Measurements from ENCODE around the gene SLC37A1.

SLC37A1 gene

DNA sequence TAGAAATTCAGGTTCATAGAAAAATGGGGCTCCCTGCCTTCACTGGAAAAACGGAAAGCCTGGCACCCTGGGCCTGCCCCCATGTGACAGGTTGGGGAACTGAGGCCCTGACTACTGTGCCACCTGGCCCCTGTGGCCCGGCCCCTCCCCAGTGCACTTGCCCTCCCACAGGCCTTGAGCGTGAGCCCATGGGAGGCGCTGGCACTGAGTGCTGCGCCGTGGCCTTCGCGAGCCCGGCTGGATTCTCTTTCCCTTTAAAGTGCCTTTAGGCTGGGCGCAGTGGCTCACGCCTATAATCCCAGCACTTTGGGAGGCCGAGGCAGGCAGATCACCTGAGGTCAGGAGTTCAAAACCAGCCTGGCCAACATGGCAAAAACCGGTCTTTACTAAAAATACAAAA is 45.7 kb downstream of the SLC37A1 start:
- no peak for DNase-seq (ENCODE audit: low read depth, low spot score)
- in situ Hi-C loops (cut with HindIII; ENCODE audit: low sequenced_read_pairs) = no loop called here
- H3K4me3 ChIP-seq (ENCODE audit: low read depth, low read length) = no peak overlapping the region
- TF ChIP-seq, protein P1, sequence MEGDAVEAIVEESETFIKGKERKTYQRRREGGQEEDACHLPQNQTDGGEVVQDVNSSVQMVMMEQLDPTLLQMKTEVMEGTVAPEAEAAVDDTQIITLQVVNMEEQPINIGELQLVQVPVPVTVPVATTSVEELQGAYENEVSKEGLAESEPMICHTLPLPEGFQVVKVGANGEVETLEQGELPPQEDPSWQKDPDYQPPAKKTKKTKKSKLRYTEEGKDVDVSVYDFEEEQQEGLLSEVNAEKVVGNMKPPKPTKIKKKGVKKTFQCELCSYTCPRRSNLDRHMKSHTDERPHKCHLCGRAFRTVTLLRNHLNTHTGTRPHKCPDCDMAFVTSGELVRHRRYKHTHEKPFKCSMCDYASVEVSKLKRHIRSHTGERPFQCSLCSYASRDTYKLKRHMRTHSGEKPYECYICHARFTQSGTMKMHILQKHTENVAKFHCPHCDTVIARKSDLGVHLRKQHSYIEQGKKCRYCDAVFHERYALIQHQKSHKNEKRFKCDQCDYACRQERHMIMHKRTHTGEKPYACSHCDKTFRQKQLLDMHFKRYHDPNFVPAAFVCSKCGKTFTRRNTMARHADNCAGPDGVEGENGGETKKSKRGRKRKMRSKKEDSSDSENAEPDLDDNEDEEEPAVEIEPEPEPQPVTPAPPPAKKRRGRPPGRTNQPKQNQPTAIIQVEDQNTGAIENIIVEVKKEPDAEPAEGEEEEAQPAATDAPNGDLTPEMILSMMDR (IDR thresholded peaks at IDR 0.05; ENCODE audit: low read depth, low read length) = no peak

DNA sequence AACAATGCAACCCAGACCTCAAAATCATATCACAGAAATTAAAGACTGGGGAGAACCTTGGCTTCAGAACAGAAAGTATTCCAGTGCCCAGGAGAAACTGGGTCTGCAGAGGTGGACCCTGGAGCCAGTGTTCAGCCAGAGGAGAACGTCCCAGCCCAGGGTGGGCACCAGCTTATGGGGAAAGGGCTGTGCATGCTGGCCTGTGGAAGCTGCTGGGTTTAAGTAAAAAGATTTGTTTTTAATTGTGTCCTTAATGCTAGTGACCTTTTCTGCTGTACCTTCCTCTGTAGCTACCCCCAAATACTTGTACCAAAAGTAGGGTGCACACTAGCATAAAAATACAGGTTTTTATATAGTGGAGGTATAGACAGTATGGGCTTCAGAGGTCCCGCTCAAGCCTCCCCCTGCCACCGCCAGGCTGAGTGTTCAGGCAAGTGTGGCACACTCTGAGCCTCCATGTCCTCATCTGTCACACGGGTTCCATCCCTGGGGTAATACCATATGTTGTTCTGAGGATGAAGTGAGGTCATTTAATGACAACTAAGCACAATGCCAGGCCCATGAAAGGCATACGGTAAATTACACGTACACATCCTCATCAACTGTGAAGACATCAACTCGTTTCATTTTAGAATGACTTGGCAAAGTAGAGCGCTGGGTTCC is 47.0 kb downstream of the SLC37A1 start:
- H3K4me3 ChIP-seq (ENCODE audit: low read depth, low read length) = no peak overlapping the region
- TF ChIP-seq, protein P1 (IDR thresholded peaks at IDR 0.05; ENCODE audit: low read depth, low read length) = no peak
- DNase-seq (ENCODE audit: low read depth, low spot score) = no peak
- in situ Hi-C loops (cut with HindIII; ENCODE audit: low sequenced_read_pairs) = no loop called here

DNA sequence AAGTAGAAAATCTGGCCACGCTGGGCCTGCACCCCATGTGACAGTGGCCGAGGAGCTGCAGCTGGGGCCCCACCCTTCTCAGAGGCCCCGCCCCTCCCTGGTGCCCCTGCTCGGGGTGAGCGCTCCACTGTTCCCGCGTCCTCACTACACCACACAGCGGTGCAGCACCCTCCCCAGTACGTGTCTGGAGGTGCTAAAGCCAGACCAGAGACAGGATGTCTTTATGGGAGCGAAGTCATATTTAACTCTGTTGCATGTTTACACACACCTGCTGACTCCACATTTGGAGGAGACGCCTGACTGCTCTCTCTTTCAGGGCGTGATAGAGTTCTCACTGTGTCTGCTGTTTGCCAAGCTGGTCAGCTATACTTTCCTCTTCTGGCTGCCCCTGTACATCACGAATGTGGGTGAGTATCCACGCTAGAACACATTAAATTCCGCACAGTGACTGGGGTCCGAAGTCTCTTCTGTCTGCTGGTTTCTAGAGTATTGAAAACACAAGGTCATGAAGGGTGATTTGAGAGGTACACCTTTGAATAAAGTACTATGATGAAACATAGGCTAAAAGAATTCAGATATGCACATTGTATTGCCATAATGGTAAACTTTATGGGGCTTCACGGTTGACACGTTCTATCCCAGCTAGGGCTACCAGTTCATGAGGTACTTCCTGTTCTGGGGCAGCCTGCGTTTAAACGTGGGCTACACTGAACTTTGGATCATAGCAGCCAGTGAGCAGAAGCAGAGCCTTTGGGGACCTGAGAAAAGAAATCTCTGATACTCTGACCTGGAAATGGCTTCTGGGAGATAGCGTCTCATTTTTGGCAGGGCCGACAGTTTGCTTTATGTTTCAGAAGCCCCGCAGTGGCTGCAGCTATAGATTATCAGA is 48.4 kb downstream of the SLC37A1 start:
- in situ Hi-C loops (cut with HindIII; ENCODE audit: low sequenced_read_pairs) = no loop called here
- no peak overlapping the region for H3K4me3 ChIP-seq (ENCODE audit: low read depth, low read length)
- TF ChIP-seq, protein P1 (IDR thresholded peaks at IDR 0.05; ENCODE audit: low read depth, low read length) = no peak
- no peak for DNase-seq (ENCODE audit: low read depth, low spot score)

DNA sequence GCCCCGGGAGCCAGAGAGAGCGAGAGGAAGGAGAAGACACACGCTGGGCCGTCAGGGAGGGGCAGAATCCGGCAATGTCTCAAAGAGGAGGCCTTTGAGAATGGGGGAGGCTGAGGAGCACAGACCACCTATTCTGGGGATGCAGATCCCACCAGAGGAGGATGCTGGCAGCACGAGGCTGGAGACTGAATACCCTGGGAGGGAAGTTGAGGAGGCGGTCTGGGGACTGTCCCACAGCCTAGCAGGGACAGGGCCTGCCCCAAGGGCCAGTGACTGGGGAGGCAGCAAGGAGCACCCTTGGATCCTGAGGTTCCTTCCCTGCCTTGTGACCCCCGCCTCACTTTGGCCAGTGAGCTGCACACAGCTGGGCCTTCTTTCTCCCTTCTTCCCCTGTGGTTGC is 49.2 kb downstream of the SLC37A1 start:
- in situ Hi-C loops (cut with HindIII; ENCODE audit: low sequenced_read_pairs) = no loop called here
- TF ChIP-seq, protein P1 (IDR thresholded peaks at IDR 0.05; ENCODE audit: low read depth, low read length) = no peak
- no peak for DNase-seq (ENCODE audit: low read depth, low spot score)
- no peak overlapping the region for H3K4me3 ChIP-seq (ENCODE audit: low read depth, low read length)

DNA sequence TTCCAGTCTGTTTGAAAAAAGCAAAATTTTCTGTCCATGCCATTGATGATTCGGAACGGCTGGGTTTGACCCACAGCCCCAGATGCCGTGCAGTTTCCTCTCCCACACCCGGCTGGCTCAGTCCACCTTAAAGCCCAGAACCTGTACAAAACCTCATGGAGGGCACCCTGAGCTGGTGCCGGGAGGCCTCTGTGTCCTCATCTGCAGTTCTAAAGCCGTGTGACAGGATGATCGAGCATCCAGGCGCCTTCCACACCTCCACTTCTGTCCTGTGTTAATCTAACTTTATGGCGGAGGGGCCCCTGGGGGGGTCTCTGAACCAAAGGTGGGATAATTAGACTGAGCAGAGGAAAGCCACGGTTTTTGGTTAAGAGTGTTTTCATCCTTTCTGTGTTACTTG is 49.6 kb downstream of the SLC37A1 start:
- in situ Hi-C loops (cut with HindIII; ENCODE audit: low sequenced_read_pairs) = no loop called here
- TF ChIP-seq, protein P1 (IDR thresholded peaks at IDR 0.05; ENCODE audit: low read depth, low read length) = no peak
- DNase-seq (ENCODE audit: low read depth, low spot score) = no peak
- H3K4me3 ChIP-seq (ENCODE audit: low read depth, low read length) = no peak overlapping the region

DNA sequence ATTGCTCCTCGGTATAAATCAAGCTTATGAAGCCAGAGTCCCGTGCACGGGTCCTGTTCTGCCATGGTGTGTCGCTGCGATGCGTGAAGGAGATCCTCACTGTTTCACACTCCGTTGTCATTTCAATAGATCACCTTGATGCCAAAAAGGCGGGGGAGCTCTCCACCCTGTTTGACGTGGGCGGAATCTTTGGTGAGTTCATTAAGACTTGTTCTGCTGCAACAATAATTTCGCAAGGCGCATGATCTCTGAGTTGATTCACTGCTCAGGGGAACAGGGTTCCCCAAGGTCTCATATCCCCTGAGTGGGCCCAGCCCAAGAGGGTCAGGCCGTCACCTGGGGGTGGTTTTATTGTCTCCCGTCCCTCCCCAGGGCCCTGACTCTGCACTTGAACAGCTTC is 50.0 kb downstream of the SLC37A1 start:
- TF ChIP-seq, protein P1 (IDR thresholded peaks at IDR 0.05; ENCODE audit: low read depth, low read length) = no peak
- no peak overlapping the region for H3K4me3 ChIP-seq (ENCODE audit: low read depth, low read length)
- in situ Hi-C loops (cut with HindIII; ENCODE audit: low sequenced_read_pairs) = no loop called here

More for the DNA sequence above, 50.0 kb downstream of the SLC37A1 start:
- no peak for DNase-seq (ENCODE audit: low read depth, low spot score)

Measured in astrocyte of the spinal cord (primary cell).